Colon (tissue), 2 donors: ENCODE measurements around the gene SYNE4.

Experiments used
- FAIRE-seq: peaks from 2 replicates; lab custom pipeline; 2012; peaks lifted over from hg19 to GRCh38; lab: Jason Lieb, UNC
- donor health status: control.
- donor health status: control.

SYNE4 gene

GRCh38 chr19:35955881-35956634, 52.6 kb downstream of the SYNE4 start:
- no peak for FAIRE-seq
